Esophagus muscularis mucosa (tissue), 4 donors: ENCODE measurements around the gene MYADM.

ENCODE experiments used
- EP300 ChIP-seq: sonication (generic); formaldehyde crosslinking; IDR thresholded peaks from one replicate; pipeline ENCODE4 v1.6.1; 2017; ENCODE audit warnings: antibody characterized with exemption
- POLR2A ChIP-seq: fragments of 450-650 bp; IDR thresholded peaks from one replicate; pipeline ENCODE4 v1.6.1; 2017; ENCODE audit warnings: antibody characterized with exemption, moderate library complexity, mild to moderate bottlenecking, low read depth
- POLR2AphosphoS5 ChIP-seq, 2 donors: sonication (generic); formaldehyde crosslinking; IDR thresholded peaks; one replicate each; pipeline ENCODE4 v1.6.1; 2017; ENCODE audit warnings: antibody characterized with exemption in 2 of 2
- TF ChIP-seq, protein P1 (sequence below), 3 experiments: fragments of 200-600 bp in 2 of 3; fragments of 450-650 bp in 1 of 3; sonication (generic) in 2 of 3; IDR thresholded peaks; one replicate each; pipeline ENCODE4 v1.5.1; 2017 to 2019; ENCODE audit warnings: antibody characterized with exemption in 3 of 3, mild to moderate bottlenecking in 2 of 3, moderate library complexity in 1 of 3

DNA sequence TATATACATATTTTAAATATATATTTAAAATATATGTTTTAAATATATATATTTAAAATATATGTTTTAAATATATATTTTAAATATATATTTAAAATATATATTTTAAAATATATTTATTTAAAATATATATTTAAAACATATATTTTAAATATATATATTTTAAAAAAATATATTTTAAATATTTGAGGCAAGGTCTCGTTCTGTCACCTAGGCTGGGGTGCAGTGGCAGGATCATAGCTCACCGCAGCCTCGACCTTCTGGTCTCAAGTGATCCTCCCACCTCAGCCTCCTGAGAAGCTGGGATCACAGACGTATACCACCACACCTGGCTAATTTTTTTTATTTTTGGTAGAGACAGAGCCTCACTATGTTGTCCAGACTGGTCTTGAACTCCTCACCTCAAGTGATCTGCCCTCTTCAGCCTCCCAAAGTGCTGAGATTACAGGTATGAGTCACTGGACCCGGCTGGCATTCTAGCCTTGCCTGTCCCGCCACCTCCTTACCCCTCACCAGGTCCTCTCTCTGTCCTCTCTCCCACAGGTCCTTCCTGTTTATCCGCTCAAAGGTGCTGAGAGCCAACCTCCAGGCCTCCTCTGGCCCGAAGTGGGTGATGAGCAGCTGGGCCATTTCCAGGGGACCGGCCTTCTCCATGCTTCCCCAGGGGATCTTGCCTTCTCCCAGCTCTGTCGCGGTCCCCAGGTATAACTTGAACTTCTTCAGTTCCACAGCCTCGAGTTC is 44.1 kb upstream of the MYADM start:
- TF ChIP-seq POLR2A (no peak), POLR2AphosphoS5 (IDR thresholded peaks at IDR 0.05) (no peak), EP300 (no peak)
- TF ChIP-seq, protein P1, sequence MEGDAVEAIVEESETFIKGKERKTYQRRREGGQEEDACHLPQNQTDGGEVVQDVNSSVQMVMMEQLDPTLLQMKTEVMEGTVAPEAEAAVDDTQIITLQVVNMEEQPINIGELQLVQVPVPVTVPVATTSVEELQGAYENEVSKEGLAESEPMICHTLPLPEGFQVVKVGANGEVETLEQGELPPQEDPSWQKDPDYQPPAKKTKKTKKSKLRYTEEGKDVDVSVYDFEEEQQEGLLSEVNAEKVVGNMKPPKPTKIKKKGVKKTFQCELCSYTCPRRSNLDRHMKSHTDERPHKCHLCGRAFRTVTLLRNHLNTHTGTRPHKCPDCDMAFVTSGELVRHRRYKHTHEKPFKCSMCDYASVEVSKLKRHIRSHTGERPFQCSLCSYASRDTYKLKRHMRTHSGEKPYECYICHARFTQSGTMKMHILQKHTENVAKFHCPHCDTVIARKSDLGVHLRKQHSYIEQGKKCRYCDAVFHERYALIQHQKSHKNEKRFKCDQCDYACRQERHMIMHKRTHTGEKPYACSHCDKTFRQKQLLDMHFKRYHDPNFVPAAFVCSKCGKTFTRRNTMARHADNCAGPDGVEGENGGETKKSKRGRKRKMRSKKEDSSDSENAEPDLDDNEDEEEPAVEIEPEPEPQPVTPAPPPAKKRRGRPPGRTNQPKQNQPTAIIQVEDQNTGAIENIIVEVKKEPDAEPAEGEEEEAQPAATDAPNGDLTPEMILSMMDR (IDR thresholded peaks at IDR 0.05), result no peak
